NCI-H446 (cell line): ENCODE measurements around the gene LSM14B.
"Not testable (repeated sequence)": the region's sequence is repeated elsewhere in the genome, so short reads cannot be mapped to it uniquely, and the experiment has no call there.

Source experiments
- DNase-seq, 2 experiments: peaks; one replicate each; lab custom pipeline; 2025; lab: John Stamatoyannopoulos, UW

Gene LSM14B

DNA sequence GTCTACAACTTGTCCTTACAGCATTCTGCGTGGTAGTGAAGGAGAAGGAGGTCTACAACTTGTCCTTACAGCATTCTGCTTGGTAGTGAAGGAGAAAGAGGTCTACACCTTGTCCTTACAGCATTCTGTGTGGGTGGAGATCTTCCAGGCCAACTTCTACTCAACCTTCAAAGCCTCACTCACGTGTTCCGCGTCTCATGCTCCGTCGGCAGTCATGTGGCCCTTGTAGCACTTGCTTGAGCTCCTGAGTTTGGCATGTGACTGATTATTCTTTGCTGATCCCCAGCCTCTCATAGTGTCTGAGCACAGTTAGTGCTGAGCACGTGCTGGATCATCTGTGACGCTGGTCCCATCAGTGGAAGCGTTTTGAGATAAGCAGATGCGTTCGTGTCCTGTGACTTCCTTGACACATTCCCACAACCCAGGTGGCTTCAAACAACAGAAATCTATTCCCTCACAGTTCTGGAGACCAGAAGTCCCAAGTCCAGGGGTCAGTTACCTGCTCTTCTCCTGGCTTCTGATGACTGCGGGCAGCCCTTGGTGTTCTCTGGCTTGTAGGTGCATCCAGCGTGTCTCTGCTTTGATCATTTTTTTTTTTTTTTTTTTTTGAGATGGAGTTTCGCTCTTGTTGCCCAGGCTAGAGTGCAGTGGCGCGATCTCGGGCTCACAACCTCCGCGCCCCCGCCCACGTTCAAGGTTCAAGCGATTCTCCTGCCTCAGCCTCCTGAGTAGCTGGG, 23.9 kb downstream of the LSM14B start:
- no peak for DNase-seq

GRCh38 chr20:62147125-62147524, 24.9 kb downstream of the LSM14B start:
- no peak for DNase-seq

GRCh38 chr20:62147528-62147927, 25.3 kb downstream of the LSM14B start:
- no peak for DNase-seq

DNA sequence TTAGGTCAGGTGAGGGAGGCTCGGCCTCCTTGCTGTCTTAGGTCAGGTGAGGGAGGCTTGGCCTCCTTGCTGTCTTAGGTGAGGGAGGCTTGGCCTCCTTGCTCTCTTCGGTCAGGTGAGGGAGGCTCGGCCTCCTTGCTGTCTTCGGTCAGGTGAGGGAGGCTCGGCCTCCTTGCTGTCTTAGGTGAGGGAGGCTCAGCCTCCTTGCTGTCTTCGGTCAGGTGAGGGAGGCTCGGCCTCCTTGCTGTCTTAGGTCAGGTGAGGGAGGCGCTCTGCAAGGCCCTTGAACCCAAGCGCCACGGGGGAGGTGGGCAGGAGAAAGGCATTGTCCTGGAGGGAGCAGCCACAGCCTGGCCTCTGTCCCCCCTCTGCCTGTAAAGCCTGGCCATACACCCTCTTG, 26.1 kb downstream of the LSM14B start:
- not testable (repeated sequence) for DNase-seq

DNA sequence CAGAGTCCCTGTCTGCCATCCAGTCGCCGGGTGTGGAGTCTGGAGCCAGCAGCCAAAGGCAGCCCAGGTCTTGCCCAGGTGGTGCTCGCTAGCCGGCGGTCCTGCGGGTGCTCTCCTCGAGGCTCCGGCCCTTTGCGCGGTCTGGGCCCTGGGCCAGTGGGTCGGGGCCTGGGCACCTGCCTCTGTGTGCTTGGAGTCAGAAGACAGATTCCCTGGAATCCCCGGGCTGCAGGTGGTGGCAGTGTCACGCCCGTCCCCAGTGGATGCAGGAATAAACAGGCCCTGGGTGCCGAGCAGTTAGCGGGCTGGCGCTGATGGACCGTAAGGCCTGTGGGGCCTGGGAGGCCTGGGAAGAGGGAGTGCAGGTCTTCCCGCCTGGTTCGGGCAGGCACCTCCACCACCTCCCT, 26.6 kb downstream of the LSM14B start:
- DNase-seq, result no peak

DNA sequence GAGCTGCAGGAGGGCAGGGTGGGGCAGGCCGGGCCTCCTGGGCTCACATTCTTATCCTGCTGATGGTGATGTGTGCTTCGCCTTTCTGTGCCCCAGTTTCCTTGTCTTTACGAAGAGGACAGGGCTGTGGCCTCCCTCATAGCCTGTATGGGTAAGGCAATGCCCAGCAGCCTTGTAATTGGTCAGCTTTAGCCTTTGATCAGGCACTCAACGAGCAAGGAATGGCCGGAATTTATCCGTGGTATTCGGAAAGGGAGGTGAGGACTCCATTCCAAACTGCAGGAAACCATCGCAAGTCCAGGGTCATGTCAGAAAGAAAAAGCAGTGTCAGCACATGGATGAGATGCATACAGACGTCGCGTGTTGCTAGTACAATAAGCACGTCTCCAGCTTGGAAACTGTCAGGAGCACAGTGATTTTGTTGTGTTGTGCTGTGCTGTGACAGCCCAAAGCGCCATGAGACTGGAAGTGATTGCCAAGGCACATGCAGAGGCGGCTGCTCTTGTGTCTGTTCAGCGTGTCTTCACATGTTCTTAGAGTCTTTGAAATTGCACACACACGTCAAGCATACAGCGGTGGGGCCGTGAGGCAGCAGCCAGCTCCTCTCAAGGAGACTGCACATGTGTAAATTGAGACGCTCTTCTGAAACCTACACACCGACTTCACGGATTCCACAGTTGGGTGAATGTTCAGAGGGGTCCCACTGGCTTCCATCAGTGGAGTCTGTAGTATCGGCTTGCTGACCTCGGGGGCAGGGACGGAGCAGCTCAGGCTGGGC, 27.4 kb downstream of the LSM14B start:
- DNase-seq, result no peak

GRCh38 chr20:62150310-62150575, 28.0 kb downstream of the LSM14B start:
- DNase-seq, result no peak

GRCh38 chr20:62151225-62151624, 28.9 kb downstream of the LSM14B start:
- no peak for DNase-seq

GRCh38 chr20:62151835-62152364, 29.6 kb downstream of the LSM14B start:
- no peak for DNase-seq

- no peak for DNase-seq
Measured at GRCh38 chr20:62155428-62156253, 33.4 kb downstream of the LSM14B start.

DNA sequence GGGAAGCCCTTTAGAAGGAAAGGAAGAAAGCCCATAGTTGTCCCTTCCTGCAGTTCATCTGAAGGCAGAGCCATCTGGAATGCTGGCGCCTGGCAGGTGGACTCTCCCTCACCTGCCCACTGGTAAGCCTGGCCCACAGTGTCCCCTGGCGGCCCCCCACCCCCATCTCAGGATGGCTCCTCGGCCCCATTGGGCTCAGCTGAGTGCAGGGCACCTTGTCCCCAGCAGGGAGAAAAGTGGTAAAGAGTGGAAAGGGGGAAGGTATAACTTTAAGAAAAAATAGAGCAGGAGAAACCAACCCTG, 33.9 kb downstream of the LSM14B start:
- DNase-seq, result no peak

DNA sequence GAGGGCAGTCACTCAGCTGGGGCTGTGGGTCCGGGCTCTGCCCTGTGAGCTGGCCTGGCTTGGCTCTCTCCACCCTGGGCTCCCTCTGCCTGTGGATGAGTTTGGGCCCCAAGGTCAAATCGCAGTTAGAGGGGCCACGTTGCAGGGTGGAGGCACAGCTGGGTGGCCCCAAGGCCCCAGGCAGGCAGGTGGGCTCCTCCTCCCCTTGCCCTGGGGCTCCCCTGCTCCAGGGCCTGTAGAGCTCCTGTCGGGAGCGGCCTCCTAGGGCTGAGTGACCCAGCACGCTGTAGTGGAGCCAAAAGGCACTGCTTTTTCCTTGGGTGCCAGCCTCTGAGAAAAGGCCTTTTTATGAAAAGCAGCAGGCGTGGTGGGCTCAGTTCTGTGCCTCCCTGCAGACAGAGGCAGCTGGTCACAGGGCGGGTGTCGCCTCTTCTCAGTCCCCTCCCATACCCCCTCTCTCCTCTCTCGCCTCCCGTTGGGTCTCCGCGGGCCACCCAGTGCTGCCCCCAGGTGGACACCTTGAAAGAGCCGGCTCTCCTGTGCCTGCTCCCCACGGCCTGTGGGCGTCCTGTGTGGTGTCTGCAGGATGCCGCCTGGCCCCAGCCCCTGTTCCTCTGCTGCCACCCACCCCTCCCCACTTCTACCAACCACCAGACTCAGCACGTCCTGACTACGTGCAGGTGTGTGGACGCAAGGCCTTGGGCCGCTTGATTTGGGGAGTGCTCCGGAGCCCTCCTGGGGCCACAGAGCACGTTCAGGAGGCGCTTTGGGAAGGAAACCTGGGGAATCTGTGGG, 34.5 kb downstream of the LSM14B start:
- no peak for DNase-seq

- no peak for DNase-seq
Measured at GRCh38 chr20:62157387-62158087, 35.3 kb downstream of the LSM14B start.

- no peak for DNase-seq
Measured at GRCh38 chr20:62158088-62158400, 35.8 kb downstream of the LSM14B start.

- no peak for DNase-seq
Measured at GRCh38 chr20:62158541-62158940, 36.3 kb downstream of the LSM14B start.

- no peak for DNase-seq
Measured at GRCh38 chr20:62159052-62159451, 36.8 kb downstream of the LSM14B start.

DNA sequence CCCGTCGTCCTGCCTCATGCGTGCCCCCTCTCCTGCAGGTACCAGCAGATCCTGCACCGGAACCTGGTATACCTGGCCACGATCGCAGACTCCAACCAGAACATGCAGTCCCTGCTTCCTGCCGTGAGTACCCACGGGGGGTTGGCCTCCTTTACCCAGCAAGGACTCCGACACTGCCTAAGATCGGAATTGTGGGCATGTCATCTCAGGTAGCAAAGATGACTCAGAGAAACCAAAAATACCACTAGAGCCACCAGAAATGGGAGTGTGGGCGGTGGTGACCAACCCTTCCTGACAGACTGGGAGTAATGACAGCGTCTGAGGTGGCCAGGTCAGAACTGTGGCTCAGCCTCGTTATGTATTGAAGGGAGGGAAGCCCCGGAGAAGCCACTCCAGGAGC, 37.6 kb downstream of the LSM14B start:
- DNase-seq, result no peak

DNA sequence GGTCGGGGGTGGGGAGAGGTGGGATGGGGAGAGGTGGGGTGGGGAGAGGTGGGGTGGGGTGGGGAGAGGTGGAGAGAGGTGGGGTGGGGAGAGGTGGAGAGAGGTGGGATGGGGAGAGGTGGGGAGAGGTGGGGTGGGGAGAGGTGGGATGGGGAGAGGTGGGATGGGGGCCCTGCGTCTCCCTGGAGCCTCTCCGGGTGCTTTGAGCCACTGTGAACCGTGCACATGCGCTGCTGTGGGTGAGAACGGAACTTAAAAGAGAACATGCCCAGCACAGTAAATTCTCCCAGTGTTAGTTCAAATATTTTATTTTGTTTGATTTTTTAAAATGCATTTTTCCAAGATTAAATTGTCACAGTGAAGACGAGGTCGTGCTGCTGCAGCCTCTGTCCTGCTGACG, 38.0 kb downstream of the LSM14B start:
- DNase-seq, result no peak

DNA sequence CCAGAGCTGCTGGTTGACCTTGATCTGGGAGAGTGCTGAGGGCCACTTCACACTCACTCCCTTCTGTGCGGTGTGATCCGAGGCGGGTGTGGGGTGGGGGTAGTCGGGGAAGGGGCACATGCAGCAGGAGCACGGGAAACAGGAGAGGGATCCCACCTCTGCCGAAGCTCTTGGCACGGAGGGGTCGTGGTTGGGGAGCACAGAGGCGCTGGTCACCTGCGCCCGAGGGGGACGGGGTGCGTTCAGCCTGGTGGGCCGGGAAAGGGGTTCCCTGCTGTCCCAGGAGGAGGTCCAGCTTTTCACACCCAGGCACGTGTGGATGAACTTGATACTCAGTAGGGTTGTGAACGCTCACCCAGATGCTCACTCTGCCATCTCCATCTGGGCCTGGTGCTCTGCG, 38.6 kb downstream of the LSM14B start:
- no peak for DNase-seq

DNA sequence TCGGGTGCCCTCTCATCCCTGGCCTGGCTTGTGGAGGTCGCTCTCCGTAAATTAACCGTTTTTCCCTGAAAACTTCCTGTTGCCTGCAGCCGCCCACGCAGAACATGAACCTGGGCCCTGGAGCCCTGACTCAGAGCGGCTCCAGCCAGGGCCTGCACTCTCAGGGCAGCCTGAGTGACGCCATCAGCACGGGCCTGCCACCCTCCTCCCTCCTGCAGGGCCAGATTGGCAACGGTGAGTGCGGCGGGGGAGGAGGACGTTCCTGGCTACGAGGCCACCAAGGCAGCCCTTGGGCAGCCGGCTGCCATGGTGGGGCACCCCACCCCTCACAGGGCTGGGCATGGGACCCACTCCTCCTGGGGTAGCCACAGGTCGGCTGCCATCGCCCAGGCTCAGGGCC, 39.1 kb downstream of the LSM14B start:
- no peak for DNase-seq

- DNase-seq, result no peak
Measured at GRCh38 chr20:62162765-62163484, 40.6 kb downstream of the LSM14B start.
